HepG2 (cell line): ENCODE data around the gene KRTAP10-10. TPM values are rescaled to one million over a fixed set of nuclear protein-coding genes. Genes with fewer than 3 reads are reported as not detected.

ENCODE experiments used
- ATAC-seq: fragments of 200-7000 bp; cut with Tn5 transposase; 3 replicates; pipeline ENCODE4 v1.9.1; 2020; ENCODE audit warnings: mild to moderate bottlenecking, moderate library complexity
- BruUV-seq: library from RNA; stranded (reverse); fragments of 400-500 nt; replicated peaks from 2 replicates; lab custom pipeline; 2021; lab: Mats Ljungman, UMichigan
- CTCF ChIA-PET: fragments of 300-600 bp; formaldehyde crosslinking; extraction: SDS; loops from one replicate; lab custom pipeline; 2021; ENCODE audit warnings: low total read pairs, inconsistent platforms, low intra/inter-chr PET ratio; lab: Yijun Ruan, JAX
- POLR2A ChIA-PET: fragments of 350-600 bp; sonication (Branson Sonifier 250); formaldehyde crosslinking; loops from one replicate; lab custom pipeline; 2020; ENCODE audit warnings: antibody characterized with exemption, inconsistent platforms; lab: Yijun Ruan, JAX
- DNase-seq: peaks from one replicate; pipeline ENCODE4 v3.0.0-alpha.2; 2015; ENCODE audit warnings: low spot score
- FAIRE-seq: peaks from 3 replicates; lab custom pipeline; 2011; peaks lifted over from hg19 to GRCh38; lab: Jason Lieb, UNC
- H2AFZ ChIP-seq: one replicate; pipeline ENCODE4 v1.6.1; 2011; ENCODE audit warnings: low read length, inconsistent platforms
- H3K27ac ChIP-seq: fragments of 300-600 bp; 3 replicates; pipeline ENCODE4 v1.8.0; 2011; ENCODE audit warnings: mixed run types, mild to moderate bottlenecking, mixed read lengths, low read length, inconsistent platforms; ENCODE audit not compliant: insufficient read depth; ENCODE audit errors: extremely low read length
- H3K27me3 ChIP-seq, 2 experiments: fragments of 200-600 bp in 1 of 2; 2 replicates in 1 of 2; 3 replicates in 1 of 2; pipeline versions ENCODE4 v1.6.0 to v1.8.0; 2011; ENCODE audit warnings: low read length in 2 of 2, mild to moderate bottlenecking in 2 of 2, moderate library complexity in 2 of 2, inconsistent platforms in 1 of 2; ENCODE audit not compliant: insufficient read depth in 2 of 2, control insufficient read depth in 1 of 2
- H3K36me3 ChIP-seq, 2 experiments: fragments of 200-600 bp in 1 of 2; replicated peaks in 1 of 2; 2 replicates in 1 of 2; 3 replicates in 1 of 2; pipeline versions ENCODE4 v1.5.1 to v1.8.0; 2011; ENCODE audit warnings: low read length in 2 of 2, inconsistent platforms in 1 of 2; ENCODE audit not compliant: insufficient read depth in 2 of 2, control insufficient read depth in 1 of 2
- H3K4me1 ChIP-seq: 2 replicates; pipeline ENCODE4 v1.5.1; 2012; ENCODE audit warnings: low read length, inconsistent platforms; ENCODE audit not compliant: insufficient read depth
- H3K4me2 ChIP-seq: 2 replicates; pipeline ENCODE4 v1.6.0; 2011; ENCODE audit warnings: low read depth, low read length, inconsistent platforms
- H3K4me3 ChIP-seq, 3 experiments: fragments of 200-600 bp in 1 of 3; sonication (generic), shearing (Covaris generic) in 1 of 3; replicated peaks in 1 of 3; 2 replicates each; pipeline ENCODE4 v1.5.1; 2011 to 2016; ENCODE audit warnings: low read length in 3 of 3, inconsistent platforms in 2 of 3, low read depth in 2 of 3, mild to moderate bottlenecking in 2 of 3, control low read depth in 1 of 3, mixed read lengths in 1 of 3; ENCODE audit not compliant: insufficient read depth in 1 of 3
- H3K79me2 ChIP-seq: one replicate; pipeline ENCODE4 v1.6.1; 2011; ENCODE audit warnings: low read length, inconsistent platforms; ENCODE audit not compliant: insufficient read depth
- H3K9ac ChIP-seq: 2 replicates; pipeline ENCODE4 v1.6.0; 2011; ENCODE audit warnings: mild to moderate bottlenecking, low read depth, low read length, inconsistent platforms; ENCODE audit not compliant: insufficient read depth
- H3K9me3 ChIP-seq: 2 replicates; pipeline ENCODE4 v1.5.1; 2012; ENCODE audit warnings: mild to moderate bottlenecking, low read length
- H4K20me1 ChIP-seq: 2 replicates; pipeline ENCODE4 v1.6.0; 2011; ENCODE audit warnings: inconsistent platforms, mild to moderate bottlenecking, low read length, moderate library complexity; ENCODE audit not compliant: insufficient read depth
- ELF1 ChIP-seq: sonication (generic); formaldehyde crosslinking; IDR thresholded peaks from 2 replicates; pipeline ENCODE4 v1.4.0; 2020; ENCODE audit warnings: missing genetic modification reagents
- HES4 ChIP-seq: sonication (generic); formaldehyde crosslinking; IDR thresholded peaks from 2 replicates; pipeline ENCODE4 v1.9.0; 2021; ENCODE audit warnings: mild to moderate bottlenecking, missing genetic modification reagents, borderline replicate concordance
- HNF4A ChIP-seq: sonication (generic); formaldehyde crosslinking; IDR thresholded peaks from 2 replicates; pipeline ENCODE4 v1.4.0; 2020; ENCODE audit warnings: missing genetic modification reagents
- KDM6A ChIP-seq: IDR thresholded peaks from 2 replicates; pipeline ENCODE4 v1.6.1; 2016; ENCODE audit warnings: low read depth
- NRL ChIP-seq: sonication (generic); formaldehyde crosslinking; IDR thresholded peaks from 2 replicates; pipeline ENCODE4 v1.5.0; 2020; ENCODE audit warnings: missing genetic modification reagents, mild to moderate bottlenecking, moderate library complexity, borderline replicate concordance
- PAWR ChIP-seq: sonication (generic); formaldehyde crosslinking; IDR thresholded peaks from 2 replicates; pipeline ENCODE4 v1.4.0; 2020; ENCODE audit warnings: missing genetic modification reagents, mild to moderate bottlenecking, borderline replicate concordance
- SNRNP70 ChIP-seq: fragments of 200-400 bp; formaldehyde crosslinking; IDR thresholded peaks from 2 replicates; pipeline ENCODE4 v1.6.1; 2017; ENCODE audit warnings: mild to moderate bottlenecking, low read depth, low read length, moderate library complexity
- TBX2 ChIP-seq: sonication (generic); formaldehyde crosslinking; IDR thresholded peaks from 2 replicates; pipeline ENCODE4 v1.5.0; 2020; ENCODE audit warnings: missing genetic modification reagents, mild to moderate bottlenecking, borderline replicate concordance
- TEAD3 ChIP-seq: optimal IDR thresholded peaks from 2 replicates; pipeline ENCODE3; 2016; ENCODE audit warnings: borderline replicate concordance
- ZFP90 ChIP-seq: sonication (generic); formaldehyde crosslinking; IDR thresholded peaks from 2 replicates; pipeline ENCODE4 v1.8.0; 2022; ENCODE audit warnings: missing genetic modification reagents, mild to moderate bottlenecking, inconsistent platforms, borderline replicate concordance
- ZFX ChIP-seq: sonication (generic); formaldehyde crosslinking; IDR thresholded peaks from 2 replicates; pipeline ENCODE4 v1.4.0; 2020; ENCODE audit warnings: mild to moderate bottlenecking, low read depth, missing genetic modification reagents, moderate library complexity
- ZNF264 ChIP-seq: sonication (generic); formaldehyde crosslinking; IDR thresholded peaks from 2 replicates; pipeline ENCODE4 v1.4.0; 2020; ENCODE audit warnings: missing genetic modification reagents
- ZNF431 ChIP-seq: sonication (generic); formaldehyde crosslinking; IDR thresholded peaks from 2 replicates; pipeline ENCODE4 v1.9.0; 2022; ENCODE audit warnings: missing genetic modification reagents, low read depth, mild to moderate bottlenecking, borderline replicate concordance
- ZNF484 ChIP-seq: sonication (generic); formaldehyde crosslinking; IDR thresholded peaks from 2 replicates; pipeline ENCODE4 v1.5.1; 2020; ENCODE audit warnings: mild to moderate bottlenecking, low read depth, missing genetic modification reagents, borderline replicate concordance
- ZNF790 ChIP-seq: sonication (generic); formaldehyde crosslinking; IDR thresholded peaks from 2 replicates; pipeline ENCODE4 v1.8.0; 2022; ENCODE audit warnings: missing genetic modification reagents, mild to moderate bottlenecking, borderline replicate concordance
- WGBS: methylation state at CpG from one replicate; pipeline ENCODE4 v1.1.6; 2017; ENCODE audit warnings: low lambda C conversion rate; 5-methylcytosine and 5-hydroxymethylcytosine counted together
- in situ Hi-C: cut with HindIII; loops from 2 replicates; pipeline ENCODE4 v1.10.0; 2017; ENCODE audit warnings: low pct_unique_long_range_greater_than_20kb; ENCODE audit not compliant: extremely low pct_ligation_motif_present
- intact Hi-C: fragments of 100-400 bp; cut with micrococcal nuclease; formaldehyde crosslinking; loops from one replicate; pipeline ENCODE4 v1.10.0; 2022; ENCODE audit not compliant: unreplicated experiment
- polyA plus RNA-seq, 8 experiments: library from polyadenylated mRNA; depleted of rRNA in 3 of 8; stranded (reverse) in 7 of 8; unstranded in 1 of 8; fragments of >200 nt; fragmentation: Illumina TruSeq in 4 of 8; extraction: Trizol in 4 of 8; gene quantifications; 2 replicates each; pipeline versions ENCODE4 v1.2.1 to v1.2.3, GENCODE V29; 2011 to 2016; ENCODE audit warnings: low read depth in 4 of 8, missing spikeins in 1 of 8, mixed read lengths in 1 of 8; ENCODE audit not compliant: insufficient read depth in 1 of 8
- total RNA-seq, 5 experiments: library from RNA; depleted of rRNA; stranded (reverse); fragments of >200 nt; fragmentation: Illumina TruSeq; extraction: Trizol; gene quantifications; 2 replicates each; pipeline ENCODE4 v1.2.3, GENCODE V29; 2016; ENCODE audit warnings: low read depth in 1 of 5
- TF ChIP-seq, protein P1 (sequence below): sonication (generic); formaldehyde crosslinking; IDR thresholded peaks from 2 replicates; pipeline ENCODE4 v1.9.0; 2021; ENCODE audit warnings: missing genetic modification reagents, borderline replicate concordance
- TF ChIP-seq, protein P2 (sequence below): sonication (generic); formaldehyde crosslinking; IDR thresholded peaks from 2 replicates; pipeline ENCODE4 v1.9.0; 2021; ENCODE audit warnings: missing genetic modification reagents, mild to moderate bottlenecking, borderline replicate concordance
- TF ChIP-seq, protein P3 (sequence below): sonication (generic); formaldehyde crosslinking; IDR thresholded peaks from 2 replicates; pipeline ENCODE4 v1.4.0; 2020; ENCODE audit warnings: mild to moderate bottlenecking, missing genetic modification reagents

KRTAP10-10 gene
- total and polyA plus RNA-seq, 2 of the 13 experiments (the other 11 are each of a cell fraction or from before 2014, with no cell fraction given): not detected

DNA sequence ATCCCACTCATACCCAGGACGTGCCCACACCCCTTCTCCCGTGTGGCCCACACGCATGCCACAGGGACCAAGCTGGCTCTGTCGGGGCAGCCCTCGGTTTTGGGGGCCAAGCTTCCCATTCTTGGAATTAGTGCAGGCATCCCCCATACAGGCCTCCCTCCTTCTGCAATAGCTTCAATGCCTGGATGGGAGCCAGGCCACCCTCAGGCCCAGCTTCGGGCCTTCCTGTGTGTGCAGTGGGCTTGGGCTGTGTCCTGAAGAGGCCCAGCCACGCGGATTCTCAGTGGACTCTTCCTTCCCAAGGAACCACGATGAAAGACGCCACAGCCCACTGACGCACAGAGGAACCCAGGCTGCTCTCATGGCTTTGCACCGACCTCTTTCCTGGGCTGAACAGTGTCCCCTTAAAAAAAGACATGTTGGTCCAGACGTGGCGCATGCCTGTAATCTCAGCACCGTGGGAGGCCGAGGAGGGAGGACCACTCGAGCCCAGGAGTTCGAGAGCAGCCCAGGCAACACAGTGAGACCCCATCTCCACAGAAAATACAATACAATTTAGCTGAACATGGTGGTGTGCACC lies 12.5 kb downstream of the KRTAP10-10 start:
- ChIA-PET CTCF (no interaction called here), POLR2A (no interaction called here)
- ATAC-seq (no peak), FAIRE-seq (no peak), DNase-seq (no peak)
- no peaks in the 10 kb centered on the region for H3K36me3 ChIP-seq
- H3K4me2 ChIP-seq: no peak overlapping the region
- no peaks in the 10 kb centered on the region for H4K20me1 ChIP-seq
- in situ Hi-C loops: no loop called here
- H3K9me3 ChIP-seq: peaks cover 9% of the 10 kb centered on the region
- no peaks in the 10 kb centered on the region for H3K79me2 ChIP-seq
- H2AFZ ChIP-seq: no peak overlapping the region
- no peaks in the 10 kb centered on the region for H3K4me1 ChIP-seq
- no peak overlapping the region for H3K9ac ChIP-seq
- intact Hi-C loops: no loop called here
- H3K4me3 ChIP-seq: no peak overlapping the region
- no peak overlapping the region for H3K27ac ChIP-seq
- no TSS peak for BruUV-seq
- peaks cover 5 to 40% of the 10 kb centered on the region in 2 experiments; a peak in 4 of 5 replicates for H3K27me3 ChIP-seq
- 68% methylated on average over 14 of the region's 18 CpGs for WGBS
- TF ChIP-seq ZNF431 (no peak), NRL (CRISPR knock-in tag) (no peak), TEAD3 (no peak), KDM6A (CRISPR knock-in tag) (no peak), ZNF790 (CRISPR knock-in tag) (no peak), ZNF484 (CRISPR knock-in tag) (no peak), TBX2 (CRISPR knock-in tag) (no peak), ZNF264 (CRISPR knock-in tag) (no peak), PAWR (CRISPR knock-in tag) (no peak), ZFP90 (CRISPR knock-in tag) (no peak), SNRNP70 (no peak), HES4 (CRISPR knock-in tag) (no peak), HNF4A (no peak), ZFX (CRISPR knock-in tag) (no peak), ELF1 (CRISPR knock-in tag) (no peak)
- TF ChIP-seq, protein P1, sequence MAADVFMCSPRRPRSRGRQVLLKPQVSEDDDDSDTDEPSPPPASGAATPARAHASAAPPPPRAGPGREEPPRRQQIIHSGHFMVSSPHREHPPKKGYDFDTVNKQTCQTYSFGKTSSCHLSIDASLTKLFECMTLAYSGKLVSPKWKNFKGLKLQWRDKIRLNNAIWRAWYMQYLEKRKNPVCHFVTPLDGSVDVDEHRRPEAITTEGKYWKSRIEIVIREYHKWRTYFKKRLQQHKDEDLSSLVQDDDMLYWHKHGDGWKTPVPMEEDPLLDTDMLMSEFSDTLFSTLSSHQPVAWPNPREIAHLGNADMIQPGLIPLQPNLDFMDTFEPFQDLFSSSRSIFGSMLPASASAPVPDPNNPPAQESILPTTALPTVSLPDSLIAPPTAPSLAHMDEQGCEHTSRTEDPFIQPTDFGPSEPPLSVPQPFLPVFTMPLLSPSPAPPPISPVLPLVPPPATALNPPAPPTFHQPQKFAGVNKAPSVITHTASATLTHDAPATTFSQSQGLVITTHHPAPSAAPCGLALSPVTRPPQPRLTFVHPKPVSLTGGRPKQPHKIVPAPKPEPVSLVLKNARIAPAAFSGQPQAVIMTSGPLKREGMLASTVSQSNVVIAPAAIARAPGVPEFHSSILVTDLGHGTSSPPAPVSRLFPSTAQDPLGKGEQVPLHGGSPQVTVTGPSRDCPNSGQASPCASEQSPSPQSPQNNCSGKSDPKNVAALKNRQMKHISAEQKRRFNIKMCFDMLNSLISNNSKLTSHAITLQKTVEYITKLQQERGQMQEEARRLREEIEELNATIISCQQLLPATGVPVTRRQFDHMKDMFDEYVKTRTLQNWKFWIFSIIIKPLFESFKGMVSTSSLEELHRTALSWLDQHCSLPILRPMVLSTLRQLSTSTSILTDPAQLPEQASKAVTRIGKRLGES: no peak
- TF ChIP-seq, protein P2, sequence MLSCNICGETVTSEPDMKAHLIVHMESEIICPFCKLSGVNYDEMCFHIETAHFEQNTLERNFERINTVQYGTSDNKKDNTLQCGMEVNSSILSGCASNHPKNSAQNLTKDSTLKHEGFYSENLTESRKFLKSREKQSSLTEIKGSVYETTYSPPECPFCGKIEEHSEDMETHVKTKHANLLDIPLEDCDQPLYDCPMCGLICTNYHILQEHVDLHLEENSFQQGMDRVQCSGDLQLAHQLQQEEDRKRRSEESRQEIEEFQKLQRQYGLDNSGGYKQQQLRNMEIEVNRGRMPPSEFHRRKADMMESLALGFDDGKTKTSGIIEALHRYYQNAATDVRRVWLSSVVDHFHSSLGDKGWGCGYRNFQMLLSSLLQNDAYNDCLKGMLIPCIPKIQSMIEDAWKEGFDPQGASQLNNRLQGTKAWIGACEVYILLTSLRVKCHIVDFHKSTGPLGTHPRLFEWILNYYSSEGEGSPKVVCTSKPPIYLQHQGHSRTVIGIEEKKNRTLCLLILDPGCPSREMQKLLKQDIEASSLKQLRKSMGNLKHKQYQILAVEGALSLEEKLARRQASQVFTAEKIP (CRISPR knock-in tag): no peak
- TF ChIP-seq, protein P3, sequence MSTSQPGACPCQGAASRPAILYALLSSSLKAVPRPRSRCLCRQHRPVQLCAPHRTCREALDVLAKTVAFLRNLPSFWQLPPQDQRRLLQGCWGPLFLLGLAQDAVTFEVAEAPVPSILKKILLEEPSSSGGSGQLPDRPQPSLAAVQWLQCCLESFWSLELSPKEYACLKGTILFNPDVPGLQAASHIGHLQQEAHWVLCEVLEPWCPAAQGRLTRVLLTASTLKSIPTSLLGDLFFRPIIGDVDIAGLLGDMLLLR: no peak
